Inferior parietal cortex (tissue), 1 donor: ENCODE measurements around the gene ATP2A2.
"Not testable (repeated sequence)": the region's sequence is repeated elsewhere in the genome, so short reads cannot be mapped to it uniquely, and the experiment has no call there.

ENCODE experiments used
- DNase-seq: peaks from one replicate; pipeline ENCODE4 v3.0.0-alpha.2; 2016; ENCODE audit errors: extremely low spot score

Gene ATP2A2

GRCh38 chr12:110367181-110367864 lies 86.3 kb downstream of the ATP2A2 start:
- DNase-seq: no peak

DNA sequence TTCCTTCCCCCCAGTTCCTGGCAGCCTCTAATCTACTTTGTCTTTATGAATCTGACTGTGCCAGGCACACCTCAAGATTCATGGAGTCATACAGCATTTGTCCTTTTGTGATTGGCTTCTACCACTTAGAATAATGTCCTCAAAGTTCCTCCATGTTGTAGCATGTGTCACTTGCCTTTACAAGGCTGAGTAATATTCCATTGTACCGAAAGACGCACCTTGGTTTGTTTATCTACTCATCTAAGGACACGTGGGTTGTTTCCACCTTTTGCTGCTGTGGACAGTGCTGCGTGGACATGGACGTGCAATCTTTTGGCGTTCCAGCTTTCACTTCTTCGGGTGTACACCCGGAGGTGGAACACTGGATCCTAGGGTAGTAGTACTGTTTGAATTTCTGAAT lies 88.9 kb downstream of the ATP2A2 start:
- DNase-seq: no peak

DNA sequence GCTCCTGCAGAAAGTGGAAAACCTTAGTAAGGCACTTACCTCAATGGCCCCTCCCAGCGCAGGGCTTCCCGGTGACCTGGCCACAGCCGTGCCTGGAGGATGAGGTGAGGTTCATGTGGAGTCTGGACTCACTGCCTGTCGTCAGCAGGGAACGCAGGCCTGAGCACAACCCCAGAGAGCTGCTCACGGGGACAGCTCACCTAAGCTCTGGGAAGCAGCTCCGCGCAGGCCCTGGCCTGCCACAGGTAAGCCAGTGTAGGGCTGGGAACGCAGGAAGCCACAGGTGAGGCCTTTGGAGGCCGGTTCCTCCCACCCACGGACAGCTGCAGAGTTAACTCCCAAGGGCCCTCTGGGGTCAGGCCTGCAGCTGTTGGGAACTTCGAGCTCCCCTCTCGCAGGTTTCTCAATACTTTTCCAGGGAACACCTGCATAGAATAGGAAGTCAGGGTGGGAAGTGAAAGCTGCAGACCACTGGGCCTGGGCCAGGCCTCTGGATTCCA lies 89.7 kb downstream of the ATP2A2 start:
- no peak for DNase-seq

GRCh38 chr12:110371408-110372055 lies 90.5 kb downstream of the ATP2A2 start:
- DNase-seq: no peak

DNA sequence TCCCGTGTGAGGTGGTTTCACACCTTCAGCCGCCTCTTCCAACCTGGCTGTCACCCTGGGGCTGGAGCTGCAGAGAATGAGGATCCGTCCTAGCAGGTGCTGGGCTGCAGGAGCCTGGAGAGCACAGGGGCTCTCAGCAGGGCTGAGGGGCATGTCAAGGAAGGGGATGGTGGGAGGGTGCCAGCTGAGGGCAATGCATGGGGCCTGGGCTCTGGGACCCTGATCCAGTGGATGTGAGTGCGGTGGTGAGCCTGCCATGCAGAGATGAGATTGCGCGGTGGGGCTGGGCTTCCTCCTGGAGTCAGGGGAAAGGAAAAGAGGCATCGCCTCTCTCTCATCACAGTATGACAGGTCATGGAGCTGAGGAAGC lies 91.0 kb downstream of the ATP2A2 start:
- no peak for DNase-seq

GRCh38 chr12:110373025-110373424 lies 92.0 kb downstream of the ATP2A2 start:
- DNase-seq: no peak

DNA sequence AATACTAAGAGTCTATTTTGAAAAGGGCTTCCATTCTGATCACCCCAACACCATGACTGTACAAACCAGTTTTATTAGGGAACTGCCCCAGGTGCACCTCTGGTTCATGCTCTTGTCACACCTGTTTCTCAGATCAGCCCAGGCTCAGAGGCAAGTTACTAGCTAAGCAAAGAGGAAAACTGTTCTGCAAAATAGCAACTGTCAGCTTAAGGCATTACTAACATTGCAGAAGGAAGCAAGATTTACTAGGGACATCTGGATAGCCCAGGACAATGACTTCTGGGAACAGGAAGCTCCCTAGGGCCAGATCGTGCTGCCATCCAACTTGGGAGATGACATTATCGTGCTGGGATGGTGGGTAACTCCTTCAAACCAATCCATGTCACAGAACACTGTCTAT lies 92.4 kb downstream of the ATP2A2 start:
- no peak for DNase-seq

GRCh38 chr12:110373962-110374611 lies 93.0 kb downstream of the ATP2A2 start:
- no peak for DNase-seq

DNA sequence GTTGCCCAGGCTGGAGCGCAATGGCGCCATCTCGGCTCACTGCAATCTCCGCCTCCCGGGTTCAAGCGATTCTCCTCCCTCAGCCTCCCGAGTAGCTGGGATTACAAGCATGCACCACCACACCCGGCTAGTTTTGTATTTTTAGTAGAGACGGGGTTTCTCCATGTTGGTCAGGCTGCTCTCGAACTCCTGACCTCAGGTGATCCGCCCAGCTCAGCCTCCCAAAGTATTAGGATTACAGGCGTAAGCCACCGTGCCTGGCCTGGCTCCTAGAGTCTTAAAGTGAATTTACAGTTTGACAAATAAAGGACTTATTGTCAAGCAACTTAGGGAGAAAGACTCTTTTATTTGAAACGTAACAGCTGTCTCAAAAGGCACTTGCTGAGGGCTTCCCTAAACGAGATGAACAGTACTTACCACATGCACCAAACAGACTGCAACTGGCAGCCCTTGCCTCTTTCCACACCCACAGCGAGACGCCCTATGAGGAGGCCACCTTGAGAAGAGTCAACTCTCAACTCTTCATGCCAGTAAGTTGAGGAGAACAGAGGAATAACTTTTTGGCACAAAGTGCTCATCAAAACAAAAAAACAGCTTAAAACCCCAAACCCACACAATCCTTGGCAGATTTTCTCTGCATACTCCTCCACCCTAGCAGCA lies 97.2 kb downstream of the ATP2A2 start:
- DNase-seq: not testable (repeated sequence)

DNA sequence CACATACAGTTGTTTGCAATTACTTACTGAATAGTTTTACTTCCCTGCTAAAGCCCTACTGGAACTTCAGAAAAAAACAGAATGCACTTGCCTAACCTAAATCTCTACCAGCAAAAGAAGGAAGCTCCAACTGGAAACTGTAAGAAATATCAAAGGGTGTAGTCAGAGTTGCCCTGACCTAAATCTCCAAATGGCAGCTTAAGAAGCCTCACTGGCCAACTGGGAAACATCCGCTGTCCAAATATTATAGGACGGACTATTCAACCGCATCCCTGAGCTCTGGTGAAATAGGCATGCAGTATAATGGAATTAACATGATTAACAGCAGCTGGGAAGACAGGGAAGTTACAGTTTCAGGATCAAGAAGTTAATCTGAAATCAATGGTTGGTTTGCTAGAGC lies 98.2 kb downstream of the ATP2A2 start:
- no peak for DNase-seq

GRCh38 chr12:110379631-110380030 lies 98.6 kb downstream of the ATP2A2 start:
- peak; percentile 28 for DNase-seq

GRCh38 chr12:110382683-110383082 lies 101.6 kb downstream of the ATP2A2 start:
- no peak for DNase-seq
